HG02588 (cell line): ENCODE data around the gene FAM53B.
"Not testable (repeated sequence)": the region's sequence is repeated elsewhere in the genome, so short reads cannot be mapped to it uniquely, and the experiment has no call there.

Experiments used
- ATAC-seq: cut with Tn5 transposase; IDR thresholded peaks from one replicate; pipeline ENCODE4 v1.9.1; 2021; ENCODE audit warnings: mild to moderate bottlenecking, moderate library complexity; ENCODE audit not compliant: unreplicated experiment

Gene FAM53B

GRCh38 chr10:124591123-124591495 is 153.1 kb downstream of the FAM53B start:
- no peak for ATAC-seq

GRCh38 chr10:124590216-124591122 is 153.7 kb downstream of the FAM53B start:
- ATAC-seq: no peak

- ATAC-seq: no peak
Observed at GRCh38 chr10:124589491-124590041, 154.6 kb downstream of the FAM53B start.

GRCh38 chr10:124588736-124589490 is 155.3 kb downstream of the FAM53B start:
- no peak for ATAC-seq

- not testable (repeated sequence) for ATAC-seq
Observed at GRCh38 chr10:124588341-124588735, 155.8 kb downstream of the FAM53B start.

- no peak for ATAC-seq
Observed at GRCh38 chr10:124587811-124588211, 156.4 kb downstream of the FAM53B start.

- no peak for ATAC-seq
Observed at GRCh38 chr10:124586142-124586541, 158.0 kb downstream of the FAM53B start.

- ATAC-seq: no peak
Observed at GRCh38 chr10:124579011-124579399, 165.2 kb downstream of the FAM53B start.

GRCh38 chr10:124578231-124579010 is 165.8 kb downstream of the FAM53B start:
- ATAC-seq: no peak

GRCh38 chr10:124577651-124578050 is 166.5 kb downstream of the FAM53B start:
- no peak for ATAC-seq

GRCh38 chr10:124576526-124577420 is 167.4 kb downstream of the FAM53B start:
- ATAC-seq: no peak

GRCh38 chr10:124575107-124576035 is 168.8 kb downstream of the FAM53B start:
- ATAC-seq: no peak

- ATAC-seq: no peak
Observed at GRCh38 chr10:124574456-124575070, 169.6 kb downstream of the FAM53B start.

GRCh38 chr10:124573726-124574455 is 170.3 kb downstream of the FAM53B start:
- no peak for ATAC-seq

- no peak for ATAC-seq
Observed at GRCh38 chr10:124572751-124573150, 171.4 kb downstream of the FAM53B start.

- no peak for ATAC-seq
Observed at GRCh38 chr10:124570646-124571045, 173.5 kb downstream of the FAM53B start.

GRCh38 chr10:124569623-124570470 is 174.3 kb downstream of the FAM53B start:
- ATAC-seq: no peak
